Loucy (cell line): ENCODE data around the gene TPSD1.

Experiments
- H2AFZ ChIP-seq: fragments of 200-600 bp; sonication (generic); 2 replicates; pipeline ENCODE4 v1.6.0; 2016; ENCODE audit warnings: antibody characterized with exemption, mild to moderate bottlenecking, low read length, moderate library complexity
- H3F3A ChIP-seq: fragments of 200-600 bp; 2 replicates; pipeline ENCODE4 v1.6.0; 2016; ENCODE audit warnings: antibody characterized with exemption, low read depth, mild to moderate bottlenecking
- H3K27me3 ChIP-seq: fragments of 200-600 bp; sonication (generic); 2 replicates; pipeline ENCODE4 v1.6.1; 2014; ENCODE audit warnings: low read length, mild to moderate bottlenecking; ENCODE audit not compliant: insufficient read depth, poor library complexity, severe bottlenecking
- H3K36me3 ChIP-seq: fragments of 200-600 bp; sonication (generic); 2 replicates; pipeline ENCODE4 v1.6.1; 2016; ENCODE audit warnings: low read length; ENCODE audit not compliant: insufficient read depth
- H3K4me1 ChIP-seq: fragments of 200-600 bp; sonication (generic); 2 replicates; pipeline ENCODE4 v1.5.1; 2014; ENCODE audit warnings: low read length, mild to moderate bottlenecking; ENCODE audit not compliant: insufficient read depth, poor library complexity, severe bottlenecking
- H3K4me2 ChIP-seq: fragments of 200-600 bp; sonication (generic); 2 replicates; pipeline ENCODE4 v1.6.0; 2014; ENCODE audit warnings: antibody characterized with exemption, low read length, low read depth, mild to moderate bottlenecking; ENCODE audit not compliant: poor library complexity, severe bottlenecking
- H3K4me3 ChIP-seq: fragments of 200-600 bp; sonication (generic); 2 replicates; pipeline ENCODE4 v1.5.1; 2014; ENCODE audit warnings: low read length, mild to moderate bottlenecking, mixed read lengths; ENCODE audit not compliant: poor library complexity, severe bottlenecking
- H3K79me2 ChIP-seq: fragments of 200-600 bp; sonication (generic); 2 replicates; pipeline ENCODE4 v1.6.1; 2014; ENCODE audit warnings: low read length; ENCODE audit not compliant: insufficient read depth
- H3K9ac ChIP-seq: fragments of 200-600 bp; sonication (generic); 2 replicates; pipeline ENCODE4 v1.6.0; 2014; ENCODE audit warnings: mild to moderate bottlenecking, low read depth, low read length, moderate library complexity; ENCODE audit not compliant: poor library complexity, severe bottlenecking
- H3K9me2 ChIP-seq: fragments of 200-600 bp; sonication (generic); replicated peaks from 2 replicates; pipeline ENCODE4 v1.6.1; 2016; ENCODE audit warnings: low read depth, low read length, mixed read lengths
- H3K9me3 ChIP-seq: fragments of 200-600 bp; sonication (generic); 2 replicates; pipeline ENCODE4 v1.6.1; 2014; ENCODE audit warnings: mild to moderate bottlenecking, antibody characterized with exemption, low read length, low read depth; ENCODE audit not compliant: insufficient read depth
- H4K20me1 ChIP-seq: fragments of 200-600 bp; sonication (generic); 2 replicates; pipeline ENCODE4 v1.6.0; 2014; ENCODE audit warnings: antibody characterized with exemption, low read length, mild to moderate bottlenecking; ENCODE audit not compliant: insufficient read depth, poor library complexity, severe bottlenecking
- CTCF ChIP-seq: fragments of 200-600 bp; sonication (generic); conservative IDR thresholded peaks from 2 replicates; pipeline ENCODE4 v1.5.1; 2014; ENCODE audit warnings: mild to moderate bottlenecking, antibody characterized with exemption, low read length
- EZH2phosphoT487 ChIP-seq: fragments of 200-600 bp; IDR thresholded peaks from 2 replicates; pipeline ENCODE4 v1.6.1; 2018; ENCODE audit warnings: antibody characterized with exemption, mild to moderate bottlenecking, moderate library complexity, borderline replicate concordance

TPSD1 gene

GRCh38 chr16:1213796-1214372 lies 42.0 kb upstream of the TPSD1 start:
- no peaks in the 10 kb centered on the region for H3F3A ChIP-seq
- H3K36me3 ChIP-seq, result no peaks in the 10 kb centered on the region
- TF ChIP-seq CTCF (no peak), EZH2phosphoT487 (no peak)

GRCh38 chr16:1214719-1215118 lies 41.1 kb upstream of the TPSD1 start:
- no peaks in the 10 kb centered on the region for H3K4me1 ChIP-seq
- TF ChIP-seq CTCF (no peak), EZH2phosphoT487 (no peak)
- H2AFZ ChIP-seq, result no peak overlapping the region
- H3K79me2 ChIP-seq, result no peaks in the 10 kb centered on the region
- H3K9me2 ChIP-seq, result no peaks in the 10 kb centered on the region
- no peaks in the 10 kb centered on the region for H4K20me1 ChIP-seq
- H3K9ac ChIP-seq, result no peak overlapping the region
- no peaks in the 10 kb centered on the region for H3F3A ChIP-seq
- H3K9me3 ChIP-seq, result no peaks in the 10 kb centered on the region
- no peaks in the 10 kb centered on the region for H3K27me3 ChIP-seq
- H3K4me2 ChIP-seq, result no peak overlapping the region
- H3K36me3 ChIP-seq, result no peaks in the 10 kb centered on the region
- H3K4me3 ChIP-seq, result no peak overlapping the region

More at GRCh38 chr16:1213796-1214372, 42.0 kb upstream of the TPSD1 start:
- H3K9ac ChIP-seq, result no peak overlapping the region
- H3K79me2 ChIP-seq, result no peaks in the 10 kb centered on the region
- H4K20me1 ChIP-seq, result no peaks in the 10 kb centered on the region
- H3K4me1 ChIP-seq, result no peaks in the 10 kb centered on the region
- no peaks in the 10 kb centered on the region for H3K9me3 ChIP-seq
- no peak overlapping the region for H3K4me2 ChIP-seq
- no peaks in the 10 kb centered on the region for H3K9me2 ChIP-seq
- no peak overlapping the region for H2AFZ ChIP-seq
- no peak overlapping the region for H3K4me3 ChIP-seq
- no peaks in the 10 kb centered on the region for H3K27me3 ChIP-seq

- Histone ChIP-seq H3K9me3 (no peaks in the 10 kb centered on the region), H3K4me3 (no peak overlapping the region)
These were observed 40.1 kb upstream of the TPSD1 start for GRCh38 chr16:1215574-1216295.

More at GRCh38 chr16:1215574-1216295, 40.1 kb upstream of the TPSD1 start:
- H3K27me3 ChIP-seq, result no peaks in the 10 kb centered on the region
- no peak overlapping the region for H3K4me2 ChIP-seq
- H3K79me2 ChIP-seq, result no peaks in the 10 kb centered on the region
- H3K9me2 ChIP-seq, result no peaks in the 10 kb centered on the region
- no peaks in the 10 kb centered on the region for H3K36me3 ChIP-seq
- no peaks in the 10 kb centered on the region for H3K4me1 ChIP-seq
- no peak overlapping the region for H3K9ac ChIP-seq
- H2AFZ ChIP-seq, result no peak overlapping the region
- no peaks in the 10 kb centered on the region for H4K20me1 ChIP-seq
- H3F3A ChIP-seq, result no peaks in the 10 kb centered on the region
- TF ChIP-seq EZH2phosphoT487, result no peak
- TF ChIP-seq CTCF, result no peak
